Measurements from ENCODE around the gene FLYWCH2. TPM values are rescaled to one million over a fixed set of nuclear protein-coding genes. Genes with fewer than 3 reads are reported as not detected.

FLYWCH2 gene
- total and polyA plus RNA-seq, 2 of the 4 experiments (the other 2 are of a cell fraction) = 42.3 to 66.3 TPM

DNA sequence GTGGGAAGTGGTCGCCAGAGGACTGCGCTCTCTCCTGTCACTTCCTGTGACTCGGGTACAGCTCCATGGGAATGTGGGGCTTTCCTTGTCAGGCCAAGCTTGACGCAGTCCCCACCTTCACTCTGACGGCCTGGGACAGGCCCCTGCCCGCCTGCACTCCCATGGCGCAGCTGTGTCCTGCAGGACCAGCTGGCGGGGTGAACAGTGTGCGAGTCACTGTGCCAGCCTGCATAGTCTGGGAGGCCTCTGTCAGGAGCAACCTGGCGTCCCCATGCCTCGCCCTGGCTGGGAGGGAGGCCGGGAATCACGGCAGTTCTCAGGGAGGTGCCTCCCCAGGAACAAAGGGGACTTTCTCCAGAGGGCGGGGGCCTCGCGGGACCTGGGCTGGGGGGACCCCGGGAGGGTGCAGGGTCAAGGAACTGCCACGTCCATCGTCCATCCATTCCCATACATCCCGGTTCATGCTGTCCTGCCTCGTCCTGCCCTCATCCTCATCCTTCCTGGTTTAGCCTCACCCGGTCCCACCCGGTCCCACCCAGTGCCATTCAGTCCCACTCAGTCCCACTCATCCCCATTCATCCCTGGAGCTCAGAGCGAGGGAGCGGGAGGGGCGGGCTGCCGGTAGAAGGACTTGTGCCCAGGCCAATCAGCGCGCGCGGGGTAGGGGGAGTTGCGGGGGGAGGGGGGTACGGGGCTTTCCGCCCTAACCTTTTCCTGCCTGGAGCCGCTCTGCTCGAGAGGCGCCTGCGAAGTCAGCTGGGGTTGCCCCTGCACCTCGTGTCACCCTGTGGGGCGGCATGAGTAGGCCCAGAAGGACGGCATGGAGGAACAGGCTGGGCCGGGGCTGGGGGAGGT is 42.1 kb downstream of the FLYWCH2 start:
- no peak overlapping the region for H2BK20ac ChIP-seq (ENCODE audit: low read depth, low read length)
- TF ChIP-seq CHD1 (IDR thresholded peaks at IDR 0.05; ENCODE audit: low read depth, low read length) = no peak
- TF ChIP-seq, protein P1, sequence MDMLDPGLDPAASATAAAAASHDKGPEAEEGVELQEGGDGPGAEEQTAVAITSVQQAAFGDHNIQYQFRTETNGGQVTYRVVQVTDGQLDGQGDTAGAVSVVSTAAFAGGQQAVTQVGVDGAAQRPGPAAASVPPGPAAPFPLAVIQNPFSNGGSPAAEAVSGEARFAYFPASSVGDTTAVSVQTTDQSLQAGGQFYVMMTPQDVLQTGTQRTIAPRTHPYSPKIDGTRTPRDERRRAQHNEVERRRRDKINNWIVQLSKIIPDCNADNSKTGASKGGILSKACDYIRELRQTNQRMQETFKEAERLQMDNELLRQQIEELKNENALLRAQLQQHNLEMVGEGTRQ (IDR thresholded peaks at IDR 0.05; ENCODE audit: low read depth, low read length) = no peak
- TF ChIP-seq MXI1 (IDR thresholded peaks at IDR 0.05; ENCODE audit: borderline replicate concordance, low read depth, low read length) = no peak
- TF ChIP-seq, protein P2, sequence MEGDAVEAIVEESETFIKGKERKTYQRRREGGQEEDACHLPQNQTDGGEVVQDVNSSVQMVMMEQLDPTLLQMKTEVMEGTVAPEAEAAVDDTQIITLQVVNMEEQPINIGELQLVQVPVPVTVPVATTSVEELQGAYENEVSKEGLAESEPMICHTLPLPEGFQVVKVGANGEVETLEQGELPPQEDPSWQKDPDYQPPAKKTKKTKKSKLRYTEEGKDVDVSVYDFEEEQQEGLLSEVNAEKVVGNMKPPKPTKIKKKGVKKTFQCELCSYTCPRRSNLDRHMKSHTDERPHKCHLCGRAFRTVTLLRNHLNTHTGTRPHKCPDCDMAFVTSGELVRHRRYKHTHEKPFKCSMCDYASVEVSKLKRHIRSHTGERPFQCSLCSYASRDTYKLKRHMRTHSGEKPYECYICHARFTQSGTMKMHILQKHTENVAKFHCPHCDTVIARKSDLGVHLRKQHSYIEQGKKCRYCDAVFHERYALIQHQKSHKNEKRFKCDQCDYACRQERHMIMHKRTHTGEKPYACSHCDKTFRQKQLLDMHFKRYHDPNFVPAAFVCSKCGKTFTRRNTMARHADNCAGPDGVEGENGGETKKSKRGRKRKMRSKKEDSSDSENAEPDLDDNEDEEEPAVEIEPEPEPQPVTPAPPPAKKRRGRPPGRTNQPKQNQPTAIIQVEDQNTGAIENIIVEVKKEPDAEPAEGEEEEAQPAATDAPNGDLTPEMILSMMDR (conservative IDR thresholded peaks at IDR 0.05; ENCODE audit: low read depth, low read length) = no peak
- TF ChIP-seq CEBPB (IDR thresholded peaks at IDR 0.05; ENCODE audit: low read depth, low read length) = no peak
- no peak for TF ChIP-seq BHLHE40 (IDR thresholded peaks at IDR 0.05; ENCODE audit: low read depth, low read length)
- TF ChIP-seq RAD21 (IDR thresholded peaks at IDR 0.05; ENCODE audit: low read length) = no peak
- no peak for TF ChIP-seq FOS (IDR thresholded peaks at IDR 0.05; ENCODE audit: low read depth, low read length)
- no peak for TF ChIP-seq RFX5 (IDR thresholded peaks at IDR 0.05; ENCODE audit: low read depth, low read length)
- ChIA-PET POLR2A (ENCODE audit: unreplicated experiment) (no interaction called here), CTCF (no interaction called here)
- H4K20me1 ChIP-seq (ENCODE audit: insufficient read depth, low read length) = peaks cover 6% of the 10 kb centered on the region; the same call in 1 of the 2 replicates
- H3K79me1 ChIP-seq (ENCODE audit: low read depth in 1 of 2, low read length in 2 of 2) = peaks cover 6 to 44% of the 10 kb centered on the region in 2 experiments
- no peaks in the 10 kb centered on the region for H3K9me3 ChIP-seq (ENCODE audit: control insufficient read depth, insufficient read depth, low read length)
- dilution Hi-C loops (cut with HindIII; ENCODE audit: low sequenced_read_pairs, unreplicated experiment) (no loop called here), intact Hi-C loops (cut with micrococcal nuclease) (no loop called here), in situ Hi-C loops (cut with MboI; ENCODE audit: low sequenced_read_pairs) (no loop called here)
- no peak overlapping the region for H3K56ac ChIP-seq (ENCODE audit: extremely low read depth, insufficient read depth, low read length)
- peaks cover 18% of the 10 kb centered on the region for H3K36me3 ChIP-seq (ENCODE audit: control insufficient read depth, insufficient read depth, low read length)
- no peaks in the 10 kb centered on the region for H3K9me1 ChIP-seq (ENCODE audit: insufficient read depth, low read length)
- no peak overlapping the region for H3K18ac ChIP-seq (ENCODE audit: low read depth, low read length)
- no peak overlapping the region for H2AK5ac ChIP-seq (ENCODE audit: low read depth, low read length)
- no peak overlapping the region for H2BK120ac ChIP-seq (ENCODE audit: low read depth, low read length)
- peak; percentile 33 for DNase-seq
- H4K91ac ChIP-seq (ENCODE audit: insufficient read depth, low read depth, low read length) = no peak overlapping the region
- H3K4me1 ChIP-seq (ENCODE audit: control insufficient read depth, insufficient read depth, low read length) = no peaks in the 10 kb centered on the region
- no peak overlapping the region for H3K4ac ChIP-seq (ENCODE audit: low read depth, low read length)
- no peak overlapping the region for H4K5ac ChIP-seq (ENCODE audit: low read depth, low read length)
- peak overlapping the region; percentile 8 for H2AK9ac ChIP-seq (replicated peaks; ENCODE audit: low read depth, low read length, poor library complexity)
- no peak overlapping the region for H3K14ac ChIP-seq (replicated peaks; ENCODE audit: low read depth, low read length)
- H2BK15ac ChIP-seq (ENCODE audit: low read depth, low read length) = no peak overlapping the region
- no peak overlapping the region for H3K4me3 ChIP-seq (ENCODE audit: insufficient read depth, low read depth, low read length)
- H2AFZ ChIP-seq (replicated peaks; ENCODE audit: low read length, poor library complexity) = no peak overlapping the region
- H3K27ac ChIP-seq (ENCODE audit: insufficient read depth, low read length) = no peak overlapping the region
- 68% methylated on average over 8 of the region's 42 CpGs; no CpG with 5 or more reads in 1 of the 2 experiments for WGBS, 2 experiments (ENCODE audit: extremely low coverage in 2 of 2, insufficient read length in 1 of 2)
- BruUV-seq (replicated peaks) = no TSS peak
- ATAC-seq (ENCODE audit: low read depth) = no peak
- no peak overlapping the region for H3K9ac ChIP-seq (ENCODE audit: low read depth, low read length)
- H4K8ac ChIP-seq (ENCODE audit: low read depth in 2 of 2, low read length in 2 of 2) = no peak overlapping the region
- H3K23ac ChIP-seq (ENCODE audit: low read depth, low read length) = no peak overlapping the region
- H3K27me3 ChIP-seq (ENCODE audit: control insufficient read depth, insufficient read depth, low read length) = no peaks in the 10 kb centered on the region
- H2BK5ac ChIP-seq (ENCODE audit: low read depth, low read length, poor library complexity, severe bottlenecking) = no peak overlapping the region
- H3K4me2 ChIP-seq (ENCODE audit: low read depth, low read length) = no peak overlapping the region
